Stimulated activated naive CD8-positive, alpha-beta T cell treated with anti-CD3 and anti-CD28 coated beads, Interleukin-15, Interleukin-2, amounts not matched to agents 100 ng/mL and 50 ng/mL, for 24 hours (primary cell): ENCODE data around the gene RAP1A.
"Not testable (repeated sequence)": the region's sequence is repeated elsewhere in the genome, so short reads cannot be mapped to it uniquely, and the experiment has no call there.

Experiments used
- H3K27ac Mint-ChIP-seq: one replicate; pipeline ENCODE4 v1.8.0; 2021; ENCODE audit warnings: mild to moderate bottlenecking, mixed read lengths
- H3K27me3 Mint-ChIP-seq: one replicate; pipeline ENCODE4 v1.8.0; 2021; ENCODE audit warnings: mixed read lengths
- H3K36me3 Mint-ChIP-seq: one replicate; pipeline ENCODE4 v1.8.0; 2021; ENCODE audit warnings: low read depth, mixed read lengths
- H3K4me1 Mint-ChIP-seq: one replicate; pipeline ENCODE4 v1.8.0; 2021; ENCODE audit warnings: low read depth, mixed read lengths
- H3K4me3 Mint-ChIP-seq: one replicate; pipeline ENCODE4 v1.8.0; 2021; ENCODE audit warnings: mild to moderate bottlenecking, mixed read lengths
- H3K9me3 Mint-ChIP-seq: one replicate; pipeline ENCODE4 v1.8.0; 2021; ENCODE audit warnings: mixed read lengths

RAP1A gene

DNA sequence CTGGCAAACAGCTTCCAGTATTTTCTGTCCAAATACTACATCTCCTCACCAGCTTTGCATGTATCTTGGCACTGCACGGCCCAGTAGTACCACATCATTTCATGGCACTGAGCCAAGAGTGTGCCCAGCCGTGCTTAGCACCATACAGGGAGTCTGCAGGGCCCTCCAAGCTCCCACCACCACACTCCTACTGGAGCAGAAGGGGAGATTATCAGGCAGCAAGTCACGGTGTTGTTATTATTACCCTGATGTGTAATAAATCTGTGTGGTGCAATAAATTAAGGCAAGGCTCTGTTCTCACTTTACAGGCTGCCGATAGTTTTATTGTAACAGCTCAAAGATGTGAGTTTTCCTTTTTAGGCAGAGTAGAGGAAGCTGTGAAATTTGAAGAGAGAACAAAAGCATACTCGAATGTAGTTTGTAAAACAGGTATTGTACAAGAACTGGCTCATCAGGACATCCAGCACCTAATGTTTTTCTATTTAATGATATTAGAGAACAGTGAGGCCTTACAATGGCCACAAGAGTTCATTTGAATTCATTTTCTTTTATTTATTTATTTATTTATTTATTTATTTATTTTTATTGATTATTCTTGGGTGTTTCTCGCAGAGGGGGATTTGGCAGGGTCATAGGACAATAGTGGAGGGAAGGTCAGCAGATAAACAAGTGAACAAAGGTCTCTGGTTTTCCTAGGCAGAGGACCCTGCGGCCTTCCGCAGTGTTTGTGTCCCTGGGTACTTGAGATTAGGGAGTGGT, 13.0 kb upstream of the RAP1A start:
- Mint-ChIP-seq H3K27ac (peak overlapping the region; percentile 65), H3K4me1 (peaks cover 51% of the 10 kb centered on the region)
- H3K9me3 Mint-ChIP-seq, H3K4me3 Mint-ChIP-seq, H3K36me3 Mint-ChIP-seq, H3K27me3 Mint-ChIP-seq: not testable (repeated sequence)

DNA sequence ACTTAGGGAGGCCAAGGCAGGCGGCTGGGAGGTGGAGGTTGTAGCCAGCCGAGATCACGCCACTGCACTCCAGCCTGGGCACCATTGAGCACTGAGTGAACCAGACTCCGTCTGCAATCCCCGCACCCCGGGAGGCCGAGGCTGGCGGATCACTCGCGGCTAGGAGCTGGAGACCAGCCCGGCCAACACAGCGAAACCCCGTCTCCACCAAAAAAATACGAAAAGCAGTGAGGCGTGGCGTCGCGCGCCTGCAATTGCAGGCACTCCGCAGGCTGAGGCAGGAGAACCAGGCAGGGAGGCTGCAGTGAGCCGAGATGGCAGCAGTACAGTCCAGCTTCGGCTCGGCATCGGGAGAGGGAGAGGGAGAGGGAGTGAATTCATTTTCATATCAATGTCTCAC, 11.1 kb upstream of the RAP1A start:
- not testable (repeated sequence) for H3K27me3 Mint-ChIP-seq, H3K4me3 Mint-ChIP-seq, H3K36me3 Mint-ChIP-seq, H3K27ac Mint-ChIP-seq, H3K9me3 Mint-ChIP-seq
- peaks cover 32% of the 10 kb centered on the region for H3K4me1 Mint-ChIP-seq

DNA sequence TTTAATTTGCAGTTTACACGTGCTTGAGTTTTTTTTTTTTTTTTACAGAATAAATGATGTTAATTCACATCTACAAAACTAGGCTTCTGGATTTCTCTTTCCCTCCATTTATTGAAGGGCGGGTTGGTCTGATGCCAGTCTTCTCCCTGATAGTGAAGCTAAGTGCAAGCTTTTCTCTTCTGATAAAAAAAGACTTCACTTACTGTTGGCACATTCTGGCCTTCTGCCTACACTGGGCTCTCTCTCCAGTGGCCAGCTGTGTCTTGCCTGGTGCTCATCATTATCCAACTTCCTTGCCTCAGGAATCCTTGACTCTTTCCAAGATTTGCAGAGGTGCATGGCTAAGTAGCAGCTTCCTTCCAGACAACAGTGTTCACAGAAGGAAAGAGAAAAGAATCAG, 7.6 kb upstream of the RAP1A start:
- H3K4me1 Mint-ChIP-seq = peaks cover 20% of the 10 kb centered on the region
- H3K36me3 Mint-ChIP-seq = peaks cover 3% of the 10 kb centered on the region
- no peaks in the 10 kb centered on the region for H3K27me3 Mint-ChIP-seq
- H3K9me3 Mint-ChIP-seq = no peaks in the 10 kb centered on the region
- H3K4me3 Mint-ChIP-seq = no peak overlapping the region
- no peak overlapping the region for H3K27ac Mint-ChIP-seq

DNA sequence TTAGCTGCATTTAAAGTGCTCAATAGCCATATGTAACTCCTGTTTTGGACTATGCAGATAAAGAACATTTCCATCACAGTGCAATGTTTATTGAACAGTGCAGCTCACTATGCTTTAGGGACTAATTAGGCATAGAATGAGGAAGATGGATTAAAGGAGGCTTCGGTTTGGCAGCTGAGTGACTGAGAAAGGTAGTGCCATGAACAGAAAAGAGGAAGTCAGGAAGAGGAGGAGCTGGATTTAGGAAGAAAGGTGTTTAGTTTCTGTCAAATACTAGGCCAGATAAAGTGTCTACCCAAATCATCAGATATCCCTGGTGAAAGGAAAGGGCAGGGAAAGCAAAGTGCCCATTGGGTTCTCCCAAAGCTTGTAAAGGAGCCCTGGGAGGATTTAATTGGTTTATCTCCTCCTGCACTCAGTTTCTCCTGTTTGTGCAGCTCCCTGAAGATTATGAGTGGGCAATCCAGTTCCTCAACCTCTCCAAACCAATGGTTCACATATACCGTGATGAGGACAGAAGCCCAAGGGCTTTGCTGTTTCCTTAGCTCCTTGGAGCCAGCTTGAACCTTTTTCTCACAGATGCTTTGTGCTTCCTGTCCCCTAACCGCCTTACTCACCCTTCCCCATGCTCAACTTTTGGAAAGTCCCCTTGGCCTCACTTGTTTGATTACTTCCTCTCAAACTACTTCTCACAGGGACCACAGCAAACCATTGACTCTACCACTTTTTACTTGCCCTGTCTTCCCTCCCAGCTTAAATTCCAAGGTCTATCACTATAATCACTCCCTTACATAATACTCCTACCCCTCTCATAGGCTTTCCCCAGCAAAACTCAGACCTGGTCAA, 3.5 kb upstream of the RAP1A start:
- Mint-ChIP-seq H3K27ac (peak overlapping the region; percentile 88), H3K4me3 (peak overlapping the region; percentile 42), H3K36me3 (peaks cover 5% of the 10 kb centered on the region), H3K9me3 (no peaks in the 10 kb centered on the region), H3K4me1 (peaks cover 45% of the 10 kb centered on the region), H3K27me3 (no peaks in the 10 kb centered on the region)

DNA sequence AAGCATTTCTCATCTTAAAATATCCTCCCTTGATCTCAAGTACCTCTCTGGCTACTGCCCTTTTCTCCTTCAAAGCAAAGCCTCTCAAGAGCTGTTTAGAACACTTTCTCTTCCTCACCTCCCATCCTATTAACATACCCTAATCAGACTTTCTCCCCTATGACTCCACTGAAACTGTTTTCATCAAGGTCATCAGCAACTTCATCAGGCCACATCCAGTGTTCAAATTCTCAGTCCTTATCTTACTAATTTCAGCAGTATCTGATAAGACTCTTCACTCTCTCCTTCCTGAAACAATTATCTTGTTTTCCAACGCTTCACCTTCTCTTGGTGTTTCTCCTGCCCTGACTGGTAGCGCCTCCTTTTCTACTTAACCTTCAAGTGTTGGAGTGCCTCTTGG, 1.5 kb upstream of the RAP1A start:
- Mint-ChIP-seq H3K27ac (peak overlapping the region; percentile 80), H3K27me3 (no peaks in the 10 kb centered on the region), H3K4me1 (peaks cover 65% of the 10 kb centered on the region), H3K4me3 (peak overlapping the region; percentile 39), H3K36me3 (peaks cover 24% of the 10 kb centered on the region), H3K9me3 (no peaks in the 10 kb centered on the region)

DNA sequence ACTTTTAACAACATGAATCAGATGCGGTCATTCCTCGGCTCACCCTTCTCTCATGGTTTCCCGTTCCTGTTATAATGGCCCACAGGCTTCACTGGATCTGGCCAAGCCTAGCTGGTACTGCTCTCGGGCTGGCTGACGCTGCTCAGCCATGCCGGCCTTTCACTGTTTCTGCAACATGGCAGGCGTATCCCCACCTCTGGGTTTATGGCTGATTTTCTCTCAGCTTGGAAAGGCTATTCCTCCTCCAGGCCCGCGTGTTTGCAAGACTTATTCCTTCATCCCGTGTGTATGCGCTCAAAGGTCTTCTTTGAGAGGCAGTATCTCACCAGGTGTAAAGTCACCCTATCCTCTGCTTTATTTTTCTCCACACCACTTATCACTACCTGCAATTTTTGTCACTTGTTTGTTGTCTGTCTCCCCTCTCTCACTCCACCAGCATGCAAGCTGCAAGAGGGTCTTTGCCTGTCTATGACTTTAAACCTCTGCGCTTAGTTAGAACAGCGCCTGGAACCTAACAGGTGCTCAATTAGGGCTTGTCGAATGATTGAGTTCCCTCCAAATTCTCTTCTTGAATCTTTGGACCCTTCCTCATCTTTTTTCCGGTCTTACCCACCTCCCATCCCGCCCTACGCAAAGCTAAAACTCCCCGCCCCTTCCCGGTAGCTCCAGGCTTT, 491 bp upstream of the RAP1A start:
- Mint-ChIP-seq H3K27ac (peak overlapping the region; percentile 75), H3K4me1 (peaks cover 75% of the 10 kb centered on the region), H3K36me3 (peaks cover 31% of the 10 kb centered on the region), H3K4me3 (peak overlapping the region; percentile 76), H3K9me3 (no peaks in the 10 kb centered on the region), H3K27me3 (no peaks in the 10 kb centered on the region)

DNA sequence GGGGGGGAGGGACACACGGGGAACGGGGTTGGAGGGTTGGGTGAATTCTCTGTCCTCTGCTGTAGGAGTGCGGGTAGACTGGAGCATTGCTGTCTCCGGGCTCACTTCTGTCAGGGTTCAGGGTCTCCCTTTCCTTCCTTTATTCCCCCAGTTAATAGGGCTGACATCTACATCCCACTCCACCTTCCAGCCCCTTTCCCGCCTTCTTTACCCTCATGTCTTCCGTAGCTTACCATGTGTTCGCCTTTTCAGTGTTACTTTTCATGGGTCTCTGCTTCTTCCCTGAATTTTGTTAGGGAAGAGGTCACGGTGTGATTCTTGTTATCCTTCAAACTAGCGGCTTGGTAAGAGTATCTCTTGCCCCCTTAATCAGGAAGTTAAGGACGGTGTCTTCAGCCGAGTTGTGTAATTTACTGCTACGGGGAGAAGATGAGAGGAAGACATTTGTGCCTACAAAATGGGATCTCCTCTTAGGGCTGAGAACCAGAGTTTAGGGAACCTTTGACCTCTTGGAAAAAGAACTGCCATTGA, 917 bp downstream of the RAP1A start:
- Mint-ChIP-seq H3K27ac (peak overlapping the region; percentile 94), H3K9me3 (no peaks in the 10 kb centered on the region), H3K27me3 (no peaks in the 10 kb centered on the region), H3K4me3 (peak overlapping the region; percentile 96), H3K4me1 (peaks cover 80% of the 10 kb centered on the region), H3K36me3 (peaks cover 32% of the 10 kb centered on the region)

DNA sequence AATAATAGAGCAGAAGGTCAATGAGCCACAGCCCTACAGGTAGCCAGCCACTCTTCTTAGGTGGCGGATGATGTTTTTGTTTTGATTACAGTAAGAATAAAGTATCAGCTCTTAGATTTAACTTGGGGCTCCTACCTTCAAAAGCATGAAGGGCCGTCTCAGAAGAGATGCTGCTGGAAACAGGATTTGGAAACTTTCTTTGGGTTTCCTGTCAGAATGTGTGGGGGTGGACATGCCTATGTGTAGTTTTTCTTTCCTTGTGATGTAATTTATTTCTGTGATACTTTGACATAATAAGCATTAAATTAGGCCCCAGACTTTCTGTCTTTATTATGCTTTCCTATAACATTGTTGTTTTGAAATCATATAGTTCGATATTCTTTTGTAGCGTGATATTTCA, 1.5 kb downstream of the RAP1A start:
- no peaks in the 10 kb centered on the region for H3K9me3 Mint-ChIP-seq

DNA sequence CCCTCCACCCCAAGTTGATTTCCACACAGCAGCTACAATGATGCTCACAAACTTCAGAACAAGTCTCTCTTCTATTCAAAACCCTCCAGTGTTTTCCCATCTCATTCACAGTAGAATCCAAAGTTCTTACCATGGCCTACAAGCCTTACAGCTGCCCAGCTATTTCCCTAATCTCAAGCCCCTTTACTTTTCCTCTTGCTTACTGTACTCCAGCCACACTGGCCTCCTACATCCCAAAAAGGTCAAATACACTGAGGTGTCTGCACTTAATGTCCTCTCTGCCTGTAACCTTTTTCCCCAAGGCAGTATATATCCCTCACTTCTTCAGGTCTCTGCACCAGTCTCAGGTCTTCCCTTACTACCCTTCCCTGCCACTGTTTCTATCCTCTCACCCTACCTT, 2.6 kb downstream of the RAP1A start:
- peaks cover 35% of the 10 kb centered on the region for H3K36me3 Mint-ChIP-seq
- peak overlapping the region; percentile 94 for H3K27ac Mint-ChIP-seq
- H3K9me3 Mint-ChIP-seq = no peaks in the 10 kb centered on the region
- no peaks in the 10 kb centered on the region for H3K27me3 Mint-ChIP-seq
- H3K4me3 Mint-ChIP-seq = peak overlapping the region; percentile 96
- H3K4me1 Mint-ChIP-seq = peaks cover 80% of the 10 kb centered on the region

More for the DNA sequence above, 1.5 kb downstream of the RAP1A start:
- H3K4me3 Mint-ChIP-seq = peak overlapping the region; percentile 96
- peaks cover 35% of the 10 kb centered on the region for H3K36me3 Mint-ChIP-seq
- peak overlapping the region; percentile 94 for H3K27ac Mint-ChIP-seq
- H3K4me1 Mint-ChIP-seq = peaks cover 81% of the 10 kb centered on the region
- no peaks in the 10 kb centered on the region for H3K27me3 Mint-ChIP-seq

DNA sequence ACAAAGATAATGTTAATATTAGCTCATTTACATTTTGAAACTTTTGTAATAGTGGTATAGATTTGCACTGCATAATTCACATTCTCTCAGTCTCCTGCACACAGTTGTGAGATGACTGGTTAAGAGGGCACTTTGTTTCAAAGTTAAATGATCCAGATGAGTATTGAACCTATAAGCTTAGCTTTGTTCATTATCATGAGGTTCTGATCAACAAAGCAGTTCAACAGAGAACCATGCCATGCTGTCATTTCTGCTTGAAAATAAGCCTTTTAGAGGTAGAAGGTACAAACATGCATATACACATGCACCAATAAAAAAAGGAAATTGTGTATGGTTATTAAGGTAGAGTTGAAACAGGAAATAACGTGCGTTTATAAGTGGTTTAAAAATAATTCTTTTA, 4.8 kb downstream of the RAP1A start:
- Mint-ChIP-seq H3K4me1 (peaks cover 80% of the 10 kb centered on the region), H3K27me3 (no peaks in the 10 kb centered on the region), H3K4me3 (peak overlapping the region; percentile 96), H3K36me3 (peaks cover 42% of the 10 kb centered on the region), H3K9me3 (no peaks in the 10 kb centered on the region), H3K27ac (peak overlapping the region; percentile 70)

DNA sequence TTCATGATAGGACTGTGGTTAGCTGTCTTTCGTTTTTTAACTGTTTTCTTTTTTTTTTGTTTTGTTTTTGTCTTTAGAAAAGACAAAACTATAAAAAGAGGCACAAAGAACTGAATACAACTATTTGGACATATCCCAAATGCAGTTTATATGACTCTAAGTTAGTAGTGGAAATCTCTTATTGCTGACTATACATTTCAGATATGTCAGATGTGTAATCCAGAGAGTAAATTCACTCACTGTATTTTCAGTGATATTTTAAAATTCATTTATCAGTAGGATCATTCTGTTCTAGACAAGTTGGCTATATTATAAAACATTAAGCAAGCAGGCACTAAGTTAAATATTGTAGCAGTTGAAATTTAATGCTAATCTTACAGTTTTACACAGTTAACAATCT, 5.7 kb downstream of the RAP1A start:
- peak overlapping the region; percentile 94 for H3K27ac Mint-ChIP-seq
- peaks cover 88% of the 10 kb centered on the region for H3K4me1 Mint-ChIP-seq
- peaks cover 48% of the 10 kb centered on the region for H3K36me3 Mint-ChIP-seq
- H3K4me3 Mint-ChIP-seq = peak overlapping the region; percentile 72
- no peaks in the 10 kb centered on the region for H3K27me3 Mint-ChIP-seq
- no peaks in the 10 kb centered on the region for H3K9me3 Mint-ChIP-seq

DNA sequence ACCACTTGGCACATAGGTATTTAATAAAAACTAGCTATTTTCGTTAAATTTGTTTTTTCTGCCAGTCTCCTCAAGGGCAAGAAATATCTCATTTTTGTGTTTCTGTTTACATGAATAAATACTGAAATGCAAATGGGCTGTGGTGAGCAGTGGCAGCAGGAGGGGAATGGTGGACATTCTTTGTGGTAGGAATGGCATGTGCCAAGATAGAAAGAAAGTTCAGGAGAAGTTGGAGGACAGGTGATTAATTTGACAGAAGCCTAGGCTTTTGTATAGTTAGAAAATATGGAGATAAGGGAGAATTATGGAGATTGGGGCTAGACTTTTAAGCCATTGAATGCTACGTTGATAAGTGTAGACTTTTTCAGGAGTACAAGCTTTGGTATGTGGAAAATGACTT, 8.6 kb downstream of the RAP1A start:
- peaks cover 95% of the 10 kb centered on the region for H3K4me1 Mint-ChIP-seq
- no peaks in the 10 kb centered on the region for H3K27me3 Mint-ChIP-seq
- no peaks in the 10 kb centered on the region for H3K9me3 Mint-ChIP-seq
- H3K36me3 Mint-ChIP-seq = peaks cover 35% of the 10 kb centered on the region
- peak overlapping the region; percentile 93 for H3K27ac Mint-ChIP-seq
- H3K4me3 Mint-ChIP-seq = peak overlapping the region; percentile 63

DNA sequence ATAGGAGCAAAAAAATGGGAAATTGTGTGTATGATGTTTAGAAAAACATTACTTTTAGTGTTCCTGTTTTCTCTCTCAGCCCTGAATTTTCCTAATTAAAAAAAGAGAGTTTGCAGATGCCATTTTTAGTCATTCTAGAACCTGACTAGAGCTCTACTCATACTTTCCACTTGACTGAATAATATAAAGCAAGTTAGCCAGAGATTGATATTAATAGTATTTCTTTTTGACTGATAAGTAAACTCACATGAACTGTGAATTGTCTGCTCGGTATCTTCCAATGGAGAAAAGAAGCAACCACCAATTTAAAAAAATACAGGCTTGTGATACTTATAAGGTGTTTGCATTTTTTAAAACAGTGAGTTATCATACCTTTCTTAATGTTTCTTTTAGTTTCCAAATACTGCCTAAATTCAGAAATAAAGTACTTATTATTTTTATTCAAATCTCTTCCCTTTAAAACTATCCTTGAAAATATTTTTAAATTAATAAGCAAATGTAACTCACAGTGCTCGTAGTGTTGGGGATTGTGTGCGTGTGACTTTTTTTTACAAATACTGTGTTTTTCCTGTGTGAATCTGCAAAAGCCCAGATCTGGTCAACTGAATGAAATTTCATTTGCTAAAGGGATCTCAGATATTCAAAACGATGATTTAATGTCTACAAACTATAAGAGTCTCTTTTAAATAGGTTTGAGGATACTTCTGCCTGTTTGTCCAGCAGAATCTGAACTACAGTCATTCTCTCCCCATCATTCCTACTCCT, 9.8 kb downstream of the RAP1A start:
- H3K27me3 Mint-ChIP-seq = no peaks in the 10 kb centered on the region
- H3K27ac Mint-ChIP-seq = peak overlapping the region; percentile 93
- no peaks in the 10 kb centered on the region for H3K9me3 Mint-ChIP-seq
- H3K4me1 Mint-ChIP-seq = peaks cover 91% of the 10 kb centered on the region
- peaks cover 30% of the 10 kb centered on the region for H3K36me3 Mint-ChIP-seq
- H3K4me3 Mint-ChIP-seq = peak overlapping the region; percentile 63

DNA sequence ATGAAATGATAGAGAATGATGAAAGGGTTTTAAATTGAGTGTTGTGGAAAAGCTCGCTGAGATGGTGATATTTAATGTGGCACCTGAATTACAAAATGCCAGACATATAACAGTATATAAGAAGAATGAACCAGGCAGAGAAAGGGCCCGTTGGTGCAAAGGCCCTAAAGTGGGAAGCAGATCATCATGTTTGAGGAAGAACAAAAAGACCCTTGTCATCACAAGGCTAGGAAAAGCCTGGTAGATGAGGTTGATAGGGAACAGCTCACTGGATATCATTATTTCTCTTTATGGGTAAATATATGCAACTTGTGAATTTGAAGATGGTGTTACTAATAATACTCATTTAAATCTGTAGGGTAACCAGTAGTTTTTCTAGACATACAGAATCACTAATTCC, 11.0 kb downstream of the RAP1A start:
- H3K4me1 Mint-ChIP-seq = peaks cover 89% of the 10 kb centered on the region
- peaks cover 36% of the 10 kb centered on the region for H3K36me3 Mint-ChIP-seq
- no peaks in the 10 kb centered on the region for H3K27me3 Mint-ChIP-seq
- H3K9me3 Mint-ChIP-seq = no peaks in the 10 kb centered on the region
- peak overlapping the region; percentile 2 for H3K4me3 Mint-ChIP-seq
- H3K27ac Mint-ChIP-seq = peak overlapping the region; percentile 86
